ENCODE data around the gene DHX15. TPM values are rescaled to one million over a fixed set of nuclear protein-coding genes. Genes with fewer than 3 reads are reported as not detected.

DHX15 gene
- total RNA-seq, 1 donor from 2014 or later = 46.6 TPM

DNA sequence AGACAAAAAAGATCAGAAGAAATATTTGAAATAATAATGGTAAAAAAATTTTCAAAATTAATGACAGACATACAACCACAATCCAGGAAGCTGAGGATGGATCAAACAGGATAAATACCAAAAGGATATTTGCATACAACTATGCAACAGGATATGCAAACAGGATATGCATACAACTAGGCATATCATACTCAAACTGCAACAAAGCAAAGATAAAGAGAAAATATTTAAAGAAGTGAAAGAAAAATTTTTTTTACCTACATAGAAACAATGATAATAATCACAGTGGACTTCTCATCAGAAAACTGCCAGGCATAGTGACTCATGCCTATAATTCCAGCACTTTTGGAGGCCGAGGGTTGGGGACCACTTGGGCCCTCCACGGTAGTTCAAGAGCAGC is 11.3 kb upstream of the DHX15 start:
- H3K27ac ChIP-seq = no peak overlapping the region
- no peaks in the 10 kb centered on the region for H3K9me3 ChIP-seq
- DNase-seq (ENCODE audit: low spot score in 2 of 2) = no peak
- H3K27me3 ChIP-seq = no peaks in the 10 kb centered on the region
- H3K36me3 ChIP-seq = no peaks in the 10 kb centered on the region
- H3K4me3 ChIP-seq = no peak overlapping the region
- TF ChIP-seq, protein P1, sequence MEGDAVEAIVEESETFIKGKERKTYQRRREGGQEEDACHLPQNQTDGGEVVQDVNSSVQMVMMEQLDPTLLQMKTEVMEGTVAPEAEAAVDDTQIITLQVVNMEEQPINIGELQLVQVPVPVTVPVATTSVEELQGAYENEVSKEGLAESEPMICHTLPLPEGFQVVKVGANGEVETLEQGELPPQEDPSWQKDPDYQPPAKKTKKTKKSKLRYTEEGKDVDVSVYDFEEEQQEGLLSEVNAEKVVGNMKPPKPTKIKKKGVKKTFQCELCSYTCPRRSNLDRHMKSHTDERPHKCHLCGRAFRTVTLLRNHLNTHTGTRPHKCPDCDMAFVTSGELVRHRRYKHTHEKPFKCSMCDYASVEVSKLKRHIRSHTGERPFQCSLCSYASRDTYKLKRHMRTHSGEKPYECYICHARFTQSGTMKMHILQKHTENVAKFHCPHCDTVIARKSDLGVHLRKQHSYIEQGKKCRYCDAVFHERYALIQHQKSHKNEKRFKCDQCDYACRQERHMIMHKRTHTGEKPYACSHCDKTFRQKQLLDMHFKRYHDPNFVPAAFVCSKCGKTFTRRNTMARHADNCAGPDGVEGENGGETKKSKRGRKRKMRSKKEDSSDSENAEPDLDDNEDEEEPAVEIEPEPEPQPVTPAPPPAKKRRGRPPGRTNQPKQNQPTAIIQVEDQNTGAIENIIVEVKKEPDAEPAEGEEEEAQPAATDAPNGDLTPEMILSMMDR (IDR thresholded peaks at IDR 0.05) = no peak
- no peaks in the 10 kb centered on the region for H3K4me1 ChIP-seq
- intact Hi-C loops (cut with DNase I) = no loop called here

DNA sequence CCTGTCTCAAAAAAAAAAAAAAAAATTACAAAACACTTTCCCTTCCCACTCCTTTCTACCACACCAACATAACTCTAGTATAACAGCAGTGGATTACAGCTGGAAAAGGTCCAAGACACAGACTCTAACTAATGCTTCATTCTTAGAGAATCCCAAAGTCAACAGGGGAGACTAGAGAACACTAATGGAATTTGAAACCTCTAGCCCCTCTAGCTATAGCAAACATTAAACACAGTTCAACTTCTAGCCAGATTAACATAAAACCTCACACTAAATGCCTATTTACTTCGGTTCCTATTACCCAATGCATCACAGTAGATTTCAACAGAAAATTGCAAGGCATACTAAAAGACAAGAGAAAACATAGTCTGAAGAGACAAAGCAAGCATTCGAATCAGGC is 10.5 kb upstream of the DHX15 start:
- Histone ChIP-seq H3K4me1 (no peaks in the 10 kb centered on the region), H3K27ac (no peak overlapping the region), H3K9me3 (no peaks in the 10 kb centered on the region), H3K27me3 (no peaks in the 10 kb centered on the region), H3K4me3 (no peak overlapping the region), H3K36me3 (no peaks in the 10 kb centered on the region)
- DNase-seq (ENCODE audit: low spot score in 2 of 2) = no peak
- intact Hi-C loops (cut with DNase I) = no loop called here
- TF ChIP-seq, protein P1 (IDR thresholded peaks at IDR 0.05) = no peak

DNA sequence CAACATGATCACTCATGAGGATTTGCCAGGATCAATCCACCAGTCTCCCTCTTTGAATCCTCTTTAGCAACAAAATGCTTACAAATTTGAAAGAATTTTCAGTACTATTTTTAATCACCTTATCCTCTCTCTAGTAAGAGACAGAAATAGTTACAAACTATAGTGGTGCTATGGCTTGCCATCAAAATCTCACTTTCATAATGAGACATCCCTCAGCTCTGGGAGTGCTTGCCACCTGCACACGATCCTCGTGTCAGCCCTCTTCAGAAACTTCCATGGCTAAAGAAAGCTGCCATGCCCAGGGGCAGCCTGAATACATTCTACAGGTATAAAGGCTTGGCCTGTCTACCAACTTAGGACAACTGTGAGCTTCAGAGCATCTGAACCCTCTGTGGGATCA is 5.1 kb upstream of the DHX15 start:
- intact Hi-C loops (cut with DNase I) = loop anchor here (10.0 kb wide), 2 partner anchors 65 to 395 kb away; no protein-coding TSS in a partner anchor
- no peak for DNase-seq (ENCODE audit: low spot score in 2 of 2)

GRCh38 chr4:24588216-24588954 is 4.0 kb upstream of the DHX15 start:
- Histone ChIP-seq H3K9me3 (no peaks in the 10 kb centered on the region), H3K4me3 (no peak overlapping the region), H3K27ac (no peak overlapping the region), H3K36me3 (no peaks in the 10 kb centered on the region), H3K4me1 (peaks cover 0 to 4% of the 10 kb centered on the region in 2 donors), H3K27me3 (no peaks in the 10 kb centered on the region)
- no peak for DNase-seq (ENCODE audit: low spot score in 2 of 2)
- intact Hi-C loops (cut with DNase I) = loop anchor here (10.0 kb wide), 2 partner anchors 66 to 396 kb away; no protein-coding TSS in a partner anchor
- TF ChIP-seq, protein P1 (IDR thresholded peaks at IDR 0.05) = no peak

More for the DNA sequence above, 5.1 kb upstream of the DHX15 start:
- Histone ChIP-seq H3K36me3 (no peaks in the 10 kb centered on the region), H3K27ac (no peak overlapping the region), H3K9me3 (no peaks in the 10 kb centered on the region), H3K27me3 (no peaks in the 10 kb centered on the region), H3K4me1 (peaks cover 0 to 4% of the 10 kb centered on the region in 2 donors), H3K4me3 (no peak overlapping the region)
- TF ChIP-seq, protein P1 (IDR thresholded peaks at IDR 0.05) = no peak

DNA sequence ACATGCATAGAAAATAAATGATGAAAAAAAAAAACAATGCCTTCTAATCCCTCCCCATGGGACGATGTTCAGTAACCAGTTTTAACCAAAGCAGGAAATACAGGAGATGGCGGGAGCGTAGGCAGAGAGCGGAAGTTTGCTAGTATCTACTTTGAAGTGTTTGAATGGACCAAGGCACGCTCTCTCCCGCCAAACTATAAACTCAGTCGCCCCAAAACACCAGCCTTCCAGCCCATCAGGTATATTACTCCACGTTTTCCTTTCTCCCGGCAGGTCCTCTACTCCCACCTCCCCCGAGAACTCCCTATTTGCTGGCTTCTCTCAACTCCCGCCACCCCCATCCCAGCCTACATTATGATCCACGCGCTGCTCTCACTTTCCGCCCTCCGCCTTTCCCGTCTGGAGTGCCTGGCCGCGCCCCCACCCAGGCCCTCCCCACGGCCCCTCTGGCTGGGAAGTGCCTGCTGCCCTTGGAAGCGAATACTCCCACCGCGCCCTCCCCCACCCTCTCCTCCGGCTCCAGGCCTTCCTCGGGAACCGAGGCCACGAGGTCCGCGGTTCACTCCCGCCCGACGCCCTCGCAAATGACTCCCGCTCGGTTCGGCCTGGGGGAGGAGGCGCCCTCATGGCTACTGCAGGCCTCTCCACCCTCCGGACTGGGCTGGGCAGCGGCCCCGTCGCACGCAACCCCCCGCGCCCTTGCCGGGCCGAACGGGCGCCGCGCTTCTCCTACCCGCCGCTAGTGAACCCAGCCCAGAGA is 723 bp downstream of the DHX15 start:
- peak; percentile 12 to 74 for DNase-seq (ENCODE audit: low spot score in 2 of 2)
- H3K27ac ChIP-seq = peak overlapping the region; percentile 97 to 98
- H3K4me3 ChIP-seq = peak overlapping the region; percentile 94 to 98
- no peaks in the 10 kb centered on the region for H3K36me3 ChIP-seq
- intact Hi-C loops (cut with DNase I) = loop anchor here (1.0 to 10.0 kb wide), 10 partner anchors 71 to 651 kb away; partner anchors contain the start of genes CCDC149, PI4K2B, SEPSECS and SOD3
- no peaks in the 10 kb centered on the region for H3K9me3 ChIP-seq
- H3K4me1 ChIP-seq = peaks cover 5 to 16% of the 10 kb centered on the region in 2 donors
- TF ChIP-seq, protein P1 (IDR thresholded peaks at IDR 0.05) = peak in 1 of 3 experiments; percentile 21
- no peaks in the 10 kb centered on the region for H3K27me3 ChIP-seq

Measured in ascending aorta (tissue), 2 donors.